ENCODE results near the gene C5orf22.

Gene C5orf22

GRCh38 chr5:31574772-31575171 is 42.7 kb downstream of the C5orf22 start:
- Histone ChIP-seq H3K36me3 (ENCODE audit: control insufficient read depth, insufficient read depth, low read length) (no peaks in the 10 kb centered on the region), H3K4me3 (ENCODE audit: low read length) (no peak overlapping the region), H3K4me1 (ENCODE audit: control insufficient read depth, insufficient read depth, low read length) (no peaks in the 10 kb centered on the region), H3K27ac (ENCODE audit: low read length) (no peak overlapping the region), H3K9me3 (ENCODE audit: control insufficient read depth, insufficient read depth, low read length) (no peaks in the 10 kb centered on the region), H3K27me3 (ENCODE audit: control insufficient read depth, insufficient read depth, low read length) (no peaks in the 10 kb centered on the region)
- no CpG with 5 or more reads among the region's 4 CpGs for WGBS (ENCODE audit: insufficient coverage, insufficient read length)
- no peak for DNase-seq (ENCODE audit: low read depth, low spot score)

GRCh38 chr5:31577438-31577837 is 45.3 kb downstream of the C5orf22 start:
- no CpG with 5 or more reads among the region's 3 CpGs for WGBS (ENCODE audit: insufficient coverage, insufficient read length)
- Histone ChIP-seq H3K27ac (ENCODE audit: low read length) (no peak overlapping the region), H3K36me3 (ENCODE audit: control insufficient read depth, insufficient read depth, low read length) (no peaks in the 10 kb centered on the region), H3K27me3 (ENCODE audit: control insufficient read depth, insufficient read depth, low read length) (no peaks in the 10 kb centered on the region), H3K9me3 (ENCODE audit: control insufficient read depth, insufficient read depth, low read length) (no peaks in the 10 kb centered on the region), H3K4me3 (ENCODE audit: low read length) (no peak overlapping the region), H3K4me1 (ENCODE audit: control insufficient read depth, insufficient read depth, low read length) (no peaks in the 10 kb centered on the region)
- no peak for DNase-seq (ENCODE audit: low read depth, low spot score)

GRCh38 chr5:31579558-31579957 is 47.5 kb downstream of the C5orf22 start:
- Histone ChIP-seq H3K36me3 (ENCODE audit: control insufficient read depth, insufficient read depth, low read length) (no peaks in the 10 kb centered on the region), H3K27me3 (ENCODE audit: control insufficient read depth, insufficient read depth, low read length) (no peaks in the 10 kb centered on the region), H3K4me1 (ENCODE audit: control insufficient read depth, insufficient read depth, low read length) (no peaks in the 10 kb centered on the region), H3K9me3 (ENCODE audit: control insufficient read depth, insufficient read depth, low read length) (no peaks in the 10 kb centered on the region), H3K27ac (ENCODE audit: low read length) (no peak overlapping the region), H3K4me3 (ENCODE audit: low read length) (no peak overlapping the region)
- DNase-seq (ENCODE audit: low read depth, low spot score), result no peak
- no CpG with 5 or more reads among the region's 2 CpGs for WGBS (ENCODE audit: insufficient coverage, insufficient read length)

- no peaks in the 10 kb centered on the region for H3K27me3 ChIP-seq (ENCODE audit: control insufficient read depth, insufficient read depth, low read length)
- no CpG with 5 or more reads among the region's 3 CpGs for WGBS (ENCODE audit: insufficient coverage, insufficient read length)
- no peaks in the 10 kb centered on the region for H3K36me3 ChIP-seq (ENCODE audit: control insufficient read depth, insufficient read depth, low read length)
- no peaks in the 10 kb centered on the region for H3K9me3 ChIP-seq (ENCODE audit: control insufficient read depth, insufficient read depth, low read length)
- no peak for DNase-seq (ENCODE audit: low read depth, low spot score)
- H3K4me3 ChIP-seq (ENCODE audit: low read length), result no peak overlapping the region
- no peak overlapping the region for H3K27ac ChIP-seq (ENCODE audit: low read length)
- no peaks in the 10 kb centered on the region for H3K4me1 ChIP-seq (ENCODE audit: control insufficient read depth, insufficient read depth, low read length)
Measured at GRCh38 chr5:31581498-31582099, 49.5 kb downstream of the C5orf22 start.

GRCh38 chr5:31583129-31583528 is 51.0 kb downstream of the C5orf22 start:
- Histone ChIP-seq H3K27ac (ENCODE audit: low read length) (no peak overlapping the region), H3K27me3 (ENCODE audit: control insufficient read depth, insufficient read depth, low read length) (no peaks in the 10 kb centered on the region), H3K4me3 (ENCODE audit: low read length) (no peak overlapping the region), H3K9me3 (ENCODE audit: control insufficient read depth, insufficient read depth, low read length) (no peaks in the 10 kb centered on the region), H3K4me1 (ENCODE audit: control insufficient read depth, insufficient read depth, low read length) (no peaks in the 10 kb centered on the region), H3K36me3 (ENCODE audit: control insufficient read depth, insufficient read depth, low read length) (no peaks in the 10 kb centered on the region)
- no CpG with 5 or more reads among the region's 2 CpGs for WGBS (ENCODE audit: insufficient coverage, insufficient read length)
- DNase-seq (ENCODE audit: low read depth, low spot score), result no peak

GRCh38 chr5:31585166-31585894 is 53.2 kb downstream of the C5orf22 start:
- Histone ChIP-seq H3K4me3 (ENCODE audit: low read length) (no peak overlapping the region), H3K27ac (ENCODE audit: low read length) (no peak overlapping the region), H3K4me1 (ENCODE audit: control insufficient read depth, insufficient read depth, low read length) (no peaks in the 10 kb centered on the region), H3K27me3 (ENCODE audit: control insufficient read depth, insufficient read depth, low read length) (no peaks in the 10 kb centered on the region), H3K36me3 (ENCODE audit: control insufficient read depth, insufficient read depth, low read length) (no peaks in the 10 kb centered on the region), H3K9me3 (ENCODE audit: control insufficient read depth, insufficient read depth, low read length) (no peaks in the 10 kb centered on the region)
- WGBS (ENCODE audit: insufficient coverage, insufficient read length), result no CpG with 5 or more reads among the region's 3 CpGs
- DNase-seq (ENCODE audit: low read depth, low spot score), result no peak

- H3K4me1 ChIP-seq (ENCODE audit: control insufficient read depth, insufficient read depth, low read length), result no peaks in the 10 kb centered on the region
- no peak overlapping the region for H3K27ac ChIP-seq (ENCODE audit: low read length)
- no CpG with 5 or more reads among the region's 2 CpGs for WGBS (ENCODE audit: insufficient coverage, insufficient read length)
- no peaks in the 10 kb centered on the region for H3K36me3 ChIP-seq (ENCODE audit: control insufficient read depth, insufficient read depth, low read length)
- H3K27me3 ChIP-seq (ENCODE audit: control insufficient read depth, insufficient read depth, low read length), result no peaks in the 10 kb centered on the region
- no peak for DNase-seq (ENCODE audit: low read depth, low spot score)
- H3K4me3 ChIP-seq (ENCODE audit: low read length), result no peak overlapping the region
- H3K9me3 ChIP-seq (ENCODE audit: control insufficient read depth, insufficient read depth, low read length), result no peaks in the 10 kb centered on the region
Measured at GRCh38 chr5:31585895-31586270, 53.8 kb downstream of the C5orf22 start.

GRCh38 chr5:31587546-31587945 is 55.4 kb downstream of the C5orf22 start:
- no peak overlapping the region for H3K27ac ChIP-seq (ENCODE audit: low read length)
- no peaks in the 10 kb centered on the region for H3K4me1 ChIP-seq (ENCODE audit: control insufficient read depth, insufficient read depth, low read length)
- no peaks in the 10 kb centered on the region for H3K27me3 ChIP-seq (ENCODE audit: control insufficient read depth, insufficient read depth, low read length)
- H3K4me3 ChIP-seq (ENCODE audit: low read length), result no peak overlapping the region
- no peak for DNase-seq (ENCODE audit: low read depth, low spot score)
- WGBS (ENCODE audit: insufficient coverage, insufficient read length), result no CpG with 5 or more reads among the region's 5 CpGs
- no peaks in the 10 kb centered on the region for H3K9me3 ChIP-seq (ENCODE audit: control insufficient read depth, insufficient read depth, low read length)
- H3K36me3 ChIP-seq (ENCODE audit: control insufficient read depth, insufficient read depth, low read length), result no peaks in the 10 kb centered on the region

GRCh38 chr5:31593665-31594064 is 61.6 kb downstream of the C5orf22 start:
- no peak overlapping the region for H3K27ac ChIP-seq (ENCODE audit: low read length)
- no peaks in the 10 kb centered on the region for H3K4me1 ChIP-seq (ENCODE audit: control insufficient read depth, insufficient read depth, low read length)
- no peaks in the 10 kb centered on the region for H3K36me3 ChIP-seq (ENCODE audit: control insufficient read depth, insufficient read depth, low read length)
- no peak for DNase-seq (ENCODE audit: low read depth, low spot score)
- no peaks in the 10 kb centered on the region; the same call in 1 of the 2 replicates for H3K27me3 ChIP-seq (ENCODE audit: control insufficient read depth, insufficient read depth, low read length)
- no peaks in the 10 kb centered on the region for H3K9me3 ChIP-seq (ENCODE audit: control insufficient read depth, insufficient read depth, low read length)
- H3K4me3 ChIP-seq (ENCODE audit: low read length), result no peak overlapping the region
- WGBS (ENCODE audit: insufficient coverage, insufficient read length), result no CpG with 5 or more reads among the region's 3 CpGs

GRCh38 chr5:31596354-31596753 is 64.3 kb downstream of the C5orf22 start:
- no peak for DNase-seq (ENCODE audit: low read depth, low spot score)
- H3K4me1 ChIP-seq (ENCODE audit: control insufficient read depth, insufficient read depth, low read length), result no peaks in the 10 kb centered on the region
- no peaks in the 10 kb centered on the region; the same call in 1 of the 2 replicates for H3K27me3 ChIP-seq (ENCODE audit: control insufficient read depth, insufficient read depth, low read length)
- no peak overlapping the region for H3K27ac ChIP-seq (ENCODE audit: low read length)
- H3K36me3 ChIP-seq (ENCODE audit: control insufficient read depth, insufficient read depth, low read length), result no peaks in the 10 kb centered on the region
- H3K4me3 ChIP-seq (ENCODE audit: low read length), result no peak overlapping the region
- no CpG with 5 or more reads among the region's 1 CpG for WGBS (ENCODE audit: insufficient coverage, insufficient read length)
- H3K9me3 ChIP-seq (ENCODE audit: control insufficient read depth, insufficient read depth, low read length), result no peaks in the 10 kb centered on the region

All from iPS DF 6.9 (cell line).